Endothelial cell of hepatic sinusoid (primary cell): Measurements from ENCODE around the gene ZNF613.
"Not testable (repeated sequence)": the region's sequence is repeated elsewhere in the genome, so short reads cannot be mapped to it uniquely, and the experiment has no call there.

Experiments
- in situ Hi-C: cut with HindIII; loops from 2 replicates; pipeline ENCODE4 v1.10.0; 2017; ENCODE audit warnings: low sequenced_read_pairs

ZNF613 gene

DNA sequence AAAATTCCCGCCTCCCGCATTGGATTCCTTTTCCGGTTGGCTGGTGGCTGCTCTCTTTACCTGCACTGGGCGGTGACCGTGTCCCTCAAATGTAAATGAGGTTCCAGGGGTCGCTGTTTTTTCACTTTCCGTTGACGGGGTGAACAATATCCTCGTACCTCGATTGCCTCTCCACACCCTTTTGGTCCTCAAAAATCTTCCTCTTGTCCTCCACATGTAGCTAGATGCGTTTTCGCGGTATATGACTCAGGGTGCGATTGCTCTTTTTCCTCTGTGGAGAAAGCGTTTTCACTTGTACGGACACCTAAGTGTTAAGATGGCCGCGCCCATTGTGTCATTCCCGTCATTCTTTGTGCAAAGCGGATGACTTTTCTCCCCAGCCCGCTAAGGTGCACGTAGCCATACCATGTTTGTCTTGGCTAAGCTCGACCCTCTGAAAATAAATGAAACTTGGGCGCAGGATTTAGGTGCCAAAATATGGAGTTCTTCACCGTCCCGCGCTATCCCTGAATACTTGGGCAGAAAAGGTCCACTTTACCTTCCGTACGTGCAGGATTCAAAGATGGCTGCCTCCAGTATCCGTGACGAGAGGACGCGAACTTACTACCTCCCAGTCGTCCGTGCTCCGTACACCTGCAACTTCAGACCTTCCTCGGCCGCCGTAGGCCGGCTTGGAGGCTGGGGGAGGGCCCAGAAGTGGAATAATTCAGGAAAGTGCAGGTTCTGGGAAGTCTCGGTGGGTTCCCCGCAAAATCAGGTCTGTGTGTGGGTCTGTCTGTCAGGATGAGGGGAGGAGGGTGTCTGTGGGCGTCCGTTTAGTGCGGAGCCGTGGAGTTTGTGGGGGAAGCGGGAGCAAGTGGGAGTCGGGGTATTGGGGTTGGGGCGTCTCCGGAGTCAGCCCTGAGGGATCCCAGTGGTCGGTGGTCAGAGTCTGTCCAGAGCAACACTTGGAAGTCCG lies at the start of gene ZNF613:
Gene ZNF613, plus strand, starts transcription at position 689 of the 958 bp plus-strand sequence. CDS start 8,749 bp downstream, outside the sequence.
- in situ Hi-C loops, result no loop called here

DNA sequence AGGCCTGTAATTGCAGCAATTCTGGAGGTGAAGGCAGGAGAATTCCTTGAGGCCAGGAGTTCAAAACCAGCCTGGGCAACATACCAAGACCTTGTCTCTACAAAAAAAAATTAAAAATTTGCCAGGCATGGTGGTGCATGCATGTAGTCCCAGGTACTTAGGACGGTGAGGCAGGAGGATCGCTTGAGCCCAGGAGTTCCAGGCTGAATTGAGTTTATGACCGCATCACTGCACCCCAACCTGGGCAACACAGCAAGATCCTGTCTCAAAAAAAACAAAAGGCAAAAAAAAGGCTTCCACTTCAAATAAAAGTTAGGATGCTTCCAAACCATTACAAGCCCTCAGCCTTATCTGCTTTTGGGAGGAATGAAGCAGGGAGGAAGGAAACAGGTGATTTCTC lies 44.8 kb upstream of the ZNF613 start:
- in situ Hi-C loops, result no loop called here

DNA sequence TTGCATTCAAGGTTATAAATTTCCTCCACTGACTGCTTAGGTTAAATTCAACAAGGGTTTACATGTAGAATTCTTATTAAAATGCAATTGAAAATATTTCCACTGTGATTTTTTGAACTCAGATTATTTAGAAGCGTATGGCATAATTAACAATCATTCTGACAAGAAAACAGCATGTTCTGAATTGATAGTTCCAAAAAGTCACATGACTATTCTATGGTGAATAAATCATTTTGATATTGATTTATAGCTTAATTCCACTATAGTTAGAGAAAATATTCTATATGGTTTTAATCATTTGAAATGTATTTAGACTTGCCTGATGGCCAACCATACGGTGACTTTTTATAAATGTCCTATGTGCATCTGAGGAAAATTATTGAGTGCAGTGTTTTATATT lies 42.6 kb upstream of the ZNF613 start:
- in situ Hi-C loops, result loop anchor here (5.0 kb wide), 1 partner anchor 77 kb away; no protein-coding TSS in a partner anchor

DNA sequence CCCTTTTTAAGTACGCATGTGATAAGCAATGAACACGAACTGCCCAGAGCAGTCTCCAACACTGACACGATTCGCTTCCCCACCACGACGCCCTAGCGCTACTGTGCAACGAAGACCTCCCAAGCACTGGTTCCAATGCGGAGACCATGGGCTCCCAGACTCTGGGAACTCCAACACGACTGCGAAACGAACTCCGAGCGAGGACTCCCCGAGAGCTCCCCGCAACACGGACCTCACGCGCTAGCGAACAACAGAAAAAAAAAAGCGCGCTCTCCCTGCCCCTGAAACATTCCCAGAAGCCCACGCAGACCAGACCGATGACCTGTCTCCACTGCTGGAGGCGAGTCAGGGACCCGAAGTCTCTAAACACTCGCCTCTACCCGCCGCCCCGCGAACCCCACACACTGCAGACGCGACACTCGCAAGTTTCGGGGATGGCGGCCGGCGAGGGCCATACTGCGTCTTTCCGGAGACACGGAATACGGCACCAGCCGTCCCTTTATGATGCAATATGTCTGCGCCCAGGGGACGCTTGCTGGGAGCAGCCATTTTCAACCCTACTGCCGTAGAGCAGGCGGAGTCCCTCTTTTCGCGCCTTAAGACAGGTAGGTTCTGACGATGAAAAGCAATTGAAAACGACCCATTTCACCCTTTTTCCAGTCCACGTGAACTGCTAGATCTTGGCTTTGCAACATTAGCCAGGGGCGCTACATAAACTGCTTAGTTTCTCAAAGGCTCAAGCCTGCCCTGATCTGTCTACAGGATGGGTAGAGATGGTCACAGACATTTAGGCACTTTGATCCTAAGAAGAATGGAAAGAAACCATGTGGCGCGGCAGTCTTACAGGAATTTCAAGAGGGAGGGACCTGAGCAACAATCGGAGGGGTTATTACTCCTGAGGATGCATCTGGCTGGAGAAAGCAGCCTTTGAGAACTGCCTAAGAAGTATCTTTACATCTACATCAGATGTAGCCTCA lies 39.5 kb upstream of the ZNF613 start, which contains the start of gene ZNF577:
Gene ZNF577, minus strand, starts transcription at position 430 of the 977 bp plus-strand sequence. CDS start 7,569 bp downstream, outside the sequence.
- in situ Hi-C loops, result loop anchor here (5.0 kb wide), 1 partner anchor 81 kb away; no protein-coding TSS in a partner anchor

DNA sequence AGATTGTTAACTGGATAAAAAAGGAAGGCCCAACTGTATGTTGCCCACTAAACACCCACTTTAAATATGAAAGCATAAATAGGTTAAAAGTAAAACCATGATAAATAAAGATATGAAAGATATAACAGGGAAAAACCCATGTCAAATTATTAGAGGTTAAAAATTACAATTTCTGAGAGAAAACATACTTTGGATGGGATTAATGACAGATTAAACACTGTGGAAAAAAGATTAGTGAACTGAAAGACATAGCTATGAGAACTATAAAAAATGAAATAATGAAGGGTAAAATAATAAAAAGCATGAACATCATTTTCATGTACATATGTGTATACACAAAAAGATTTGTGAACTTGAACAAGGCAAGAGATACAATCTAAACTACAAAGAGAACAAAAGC lies 37.3 kb upstream of the ZNF613 start:
- in situ Hi-C loops, result loop anchor here (5.0 kb wide), 1 partner anchor 83 kb away; no protein-coding TSS in a partner anchor

DNA sequence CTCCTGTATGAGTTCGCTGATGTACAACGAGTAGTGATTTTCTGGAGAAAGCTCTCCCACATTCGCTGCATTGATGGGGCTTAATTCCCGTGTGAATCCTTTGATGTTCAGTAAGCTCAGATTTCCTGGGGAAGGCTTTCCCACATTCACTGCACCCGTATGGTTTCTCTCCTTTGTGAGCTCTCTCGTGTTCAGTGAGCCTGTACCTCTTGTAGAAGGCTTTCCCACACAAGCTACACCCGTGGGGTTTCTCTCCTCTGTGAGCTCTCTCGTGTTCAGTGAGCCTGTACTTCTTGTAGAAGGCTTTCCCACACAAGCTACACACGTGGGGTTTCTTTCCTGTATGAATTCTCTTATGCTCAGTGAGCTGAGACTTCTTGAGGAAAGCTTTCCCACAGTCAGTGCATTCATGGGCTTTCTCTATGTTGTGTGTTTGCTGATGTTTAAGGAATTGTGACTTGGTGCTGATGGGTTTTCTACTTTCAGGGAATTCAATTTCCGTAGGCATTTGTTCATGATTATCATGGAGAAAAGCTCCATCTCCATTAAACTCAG lies 36.0 kb upstream of the ZNF613 start:
- in situ Hi-C loops, result no loop called here

DNA sequence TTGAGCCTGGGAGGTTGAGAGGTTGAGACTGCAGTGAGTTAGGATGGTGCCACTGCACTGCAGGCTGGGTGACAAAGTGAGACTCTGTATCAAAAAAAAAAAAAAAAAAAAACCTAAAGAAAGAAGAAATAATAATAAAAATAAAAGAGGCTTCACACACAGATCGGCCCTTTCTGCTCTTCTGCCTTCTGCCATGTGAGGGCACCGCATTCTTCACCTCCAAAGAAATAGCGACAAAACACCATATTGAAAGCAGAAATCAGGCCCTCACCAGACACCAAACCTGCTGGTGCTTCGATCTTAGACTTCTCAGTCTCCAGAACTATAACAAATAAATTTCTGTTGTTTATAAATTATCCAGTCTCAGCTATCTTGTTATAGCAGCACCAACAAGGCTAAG lies 25.4 kb upstream of the ZNF613 start:
- in situ Hi-C loops, result no loop called here

DNA sequence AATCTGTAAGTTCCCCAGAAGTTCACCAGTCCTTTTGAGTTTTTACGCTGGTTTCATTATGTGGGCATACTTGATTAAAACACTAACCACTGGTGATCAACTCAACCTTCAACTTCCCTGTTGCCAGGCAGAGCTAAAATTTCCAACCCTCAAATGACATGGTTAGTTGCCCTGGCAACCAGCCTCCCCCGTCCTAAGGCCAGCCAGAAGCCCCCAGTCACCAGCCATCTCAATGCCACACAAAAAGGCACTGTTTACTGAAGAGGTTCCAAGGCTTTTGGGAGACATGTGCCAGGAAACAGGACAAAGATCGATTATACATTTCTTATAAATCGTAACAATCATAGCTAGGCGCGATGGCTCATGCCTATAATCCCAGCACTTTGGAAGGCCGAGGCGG lies 24.1 kb upstream of the ZNF613 start:
- in situ Hi-C loops, result no loop called here

DNA sequence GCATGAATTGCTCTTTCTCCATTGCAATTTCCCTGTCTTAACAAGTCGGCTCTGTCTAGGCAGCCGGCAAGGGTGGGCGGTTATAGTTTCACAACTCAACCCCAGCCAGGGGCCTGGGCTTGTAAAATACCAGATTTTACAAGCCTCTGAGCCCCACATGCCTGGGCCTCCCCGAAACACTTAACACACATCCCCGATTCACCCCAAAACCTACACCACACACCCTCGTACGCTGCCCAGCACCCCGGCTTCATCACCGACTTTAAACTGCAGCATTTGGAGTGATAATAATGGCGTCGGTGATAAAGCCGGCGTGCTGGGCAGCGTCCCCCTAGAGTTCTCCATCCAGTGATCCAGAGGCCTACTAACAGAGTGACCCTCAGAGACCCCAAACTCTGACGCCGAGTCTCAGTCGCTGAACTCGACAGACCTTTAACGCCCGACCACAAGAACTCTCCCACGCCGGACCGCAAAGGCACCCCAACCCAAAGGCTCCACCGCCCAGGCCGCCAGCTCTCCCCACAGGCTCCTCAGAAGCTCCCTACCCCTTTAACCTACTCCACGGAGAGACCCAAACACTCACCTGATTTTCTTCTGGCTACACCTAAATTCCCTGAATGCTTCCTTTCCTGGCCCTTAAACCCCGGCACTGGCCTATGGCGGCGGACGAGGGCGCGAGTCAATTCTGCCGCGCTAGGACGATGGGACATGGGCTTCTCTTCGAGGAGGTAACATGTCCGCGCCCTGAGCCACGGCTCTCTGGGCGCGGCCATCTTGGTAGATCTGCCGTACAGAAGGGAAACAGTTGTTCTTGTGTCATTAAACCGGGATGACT lies 22.7 kb upstream of the ZNF613 start, which contains the start of gene ZNF649:
Gene ZNF649, minus strand, starts transcription at position 687 of the 835 bp plus-strand sequence. CDS start 4,910 bp downstream, outside the sequence.
- in situ Hi-C loops, result no loop called here

DNA sequence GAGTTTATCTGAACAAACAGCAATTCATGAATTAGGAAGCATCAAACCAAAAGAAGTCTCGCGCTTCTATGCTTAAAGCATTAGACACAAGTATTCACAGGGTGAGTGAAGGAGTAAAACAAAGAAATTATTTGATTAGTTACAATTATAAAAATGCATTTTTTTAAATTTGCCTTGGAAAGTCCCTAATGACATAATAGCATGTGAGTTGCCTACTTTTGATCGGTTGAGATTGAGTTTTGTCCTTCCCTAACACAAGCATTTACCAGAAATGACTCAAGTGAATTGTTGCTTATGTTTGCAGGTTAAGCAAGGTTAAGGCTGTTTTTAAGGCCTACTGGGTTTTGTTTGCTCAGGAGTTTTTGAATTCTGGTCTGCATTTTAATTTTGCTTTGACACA lies 22.1 kb upstream of the ZNF613 start:
- in situ Hi-C loops, result no loop called here

DNA sequence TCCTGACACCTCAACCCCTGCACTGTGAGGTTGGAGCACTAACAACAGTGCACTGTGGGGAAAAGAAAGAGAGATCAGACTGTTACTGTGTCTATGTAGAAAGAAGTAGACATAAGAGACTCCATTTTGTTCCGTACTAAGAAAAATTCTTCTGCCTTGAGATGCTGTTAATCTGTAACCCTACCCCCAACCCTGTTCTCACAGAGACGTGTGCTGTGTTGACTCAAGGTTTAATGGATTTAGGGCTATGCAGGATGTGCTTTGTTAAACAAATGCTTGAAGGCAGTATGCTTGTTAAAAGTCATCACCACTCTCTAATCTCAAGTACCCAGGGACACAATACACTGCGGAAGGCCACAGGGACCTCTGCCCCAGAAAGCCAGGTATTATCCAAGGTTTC lies 21.6 kb upstream of the ZNF613 start:
- in situ Hi-C loops, result not testable (repeated sequence)

DNA sequence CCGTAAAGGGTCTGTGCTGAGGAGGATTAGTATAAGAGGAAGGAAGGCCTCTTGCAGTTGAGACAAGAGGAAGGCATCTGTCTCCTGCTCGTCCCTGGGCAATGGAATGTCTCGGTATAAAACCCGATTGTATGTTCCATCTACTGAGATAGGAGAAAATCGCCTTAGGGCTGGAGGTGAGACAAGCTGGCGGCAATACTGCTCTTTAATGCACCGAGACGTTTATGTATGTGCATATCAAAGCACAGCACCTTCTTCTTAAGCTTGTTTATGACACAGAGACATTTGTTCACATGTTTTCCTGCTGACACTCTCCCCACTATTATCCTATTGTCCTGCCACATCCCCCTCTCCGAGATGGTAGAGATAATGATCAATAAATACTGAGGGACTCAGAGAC lies 21.2 kb upstream of the ZNF613 start:
- in situ Hi-C loops, result not testable (repeated sequence)

DNA sequence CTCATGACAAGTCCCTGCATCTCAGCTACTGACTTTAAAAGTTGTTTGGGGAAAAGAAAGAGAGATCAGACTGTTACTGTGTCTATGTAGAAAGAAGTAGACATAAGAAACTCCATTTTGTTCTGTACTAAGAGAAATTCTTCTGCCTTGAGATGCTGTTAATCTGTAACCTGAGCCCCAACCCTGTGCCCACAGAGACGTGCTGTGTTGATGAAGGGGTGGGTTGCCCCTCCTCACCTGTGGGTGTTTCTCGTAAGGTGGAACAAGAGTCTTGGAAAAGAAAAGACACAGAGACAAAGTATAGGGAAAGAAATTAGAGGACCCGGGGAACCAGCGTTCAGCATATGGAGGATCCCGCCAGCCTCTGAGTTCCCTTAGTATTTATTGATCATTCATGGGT lies 19.3 kb upstream of the ZNF613 start:
- in situ Hi-C loops, result not testable (repeated sequence)

DNA sequence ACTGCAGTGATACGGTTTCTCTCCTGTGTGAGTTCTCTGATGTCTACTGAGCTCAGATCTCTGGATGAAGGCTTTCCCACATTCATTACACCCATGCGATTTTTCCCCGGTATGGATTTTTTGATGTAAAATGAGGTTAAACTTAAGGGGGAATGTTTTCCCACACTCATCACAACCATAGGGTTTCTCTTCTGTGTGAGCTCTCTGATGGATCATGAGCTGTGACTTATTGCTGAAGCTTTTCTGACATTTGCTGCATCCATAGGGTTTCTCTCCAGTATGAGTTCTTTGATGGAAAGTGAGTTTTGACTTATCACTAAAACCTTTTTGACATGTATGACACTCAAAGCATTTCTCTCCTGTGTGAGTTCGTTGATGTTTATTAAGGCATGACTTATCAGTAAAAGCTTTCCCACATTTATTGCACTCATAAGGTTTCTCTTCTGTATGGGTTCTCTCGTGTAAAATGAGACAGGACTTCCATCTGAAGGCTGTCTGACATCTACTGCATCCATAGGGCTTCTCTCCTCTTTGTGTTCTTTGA lies 11.9 kb upstream of the ZNF613 start:
- in situ Hi-C loops, result no loop called here

DNA sequence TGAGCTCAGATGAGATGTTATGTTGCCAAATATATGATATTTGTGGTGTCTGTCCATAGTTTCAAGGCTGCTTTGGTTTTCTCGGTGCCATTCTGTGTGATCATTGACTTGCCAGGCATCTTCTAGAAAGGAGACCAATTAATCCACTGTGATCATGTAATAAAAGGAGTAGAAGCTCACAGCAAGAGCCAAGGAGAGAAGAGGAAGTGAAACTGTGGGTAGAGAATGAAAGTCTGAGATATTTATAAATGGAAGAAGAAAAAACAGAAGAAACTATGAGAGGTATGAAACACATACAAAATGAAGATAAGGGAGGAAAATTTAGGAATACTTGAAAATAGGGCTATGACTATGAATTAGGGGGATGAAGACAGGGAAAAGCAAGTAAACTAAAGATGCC lies 11.1 kb upstream of the ZNF613 start:
- in situ Hi-C loops, result no loop called here

DNA sequence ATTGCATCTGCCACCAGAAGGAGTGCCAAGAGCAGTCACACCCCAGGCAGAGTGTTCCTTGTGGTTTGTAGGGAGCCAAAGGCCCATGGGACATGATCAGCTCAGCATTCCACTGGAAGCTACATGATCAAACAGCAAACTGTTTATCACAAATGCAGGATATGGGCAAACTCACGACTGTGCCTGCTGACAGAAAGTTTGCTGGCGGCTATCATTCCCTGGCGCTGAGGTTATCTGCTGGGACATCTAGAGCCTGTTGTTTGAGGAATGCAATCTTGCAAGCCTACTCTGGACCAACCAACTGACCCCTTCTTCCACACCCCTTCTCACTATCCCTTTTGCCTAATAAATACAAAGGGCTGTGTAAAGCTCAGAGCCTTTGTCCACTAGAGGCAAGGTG lies 7.7 kb upstream of the ZNF613 start:
- in situ Hi-C loops, result no loop called here

DNA sequence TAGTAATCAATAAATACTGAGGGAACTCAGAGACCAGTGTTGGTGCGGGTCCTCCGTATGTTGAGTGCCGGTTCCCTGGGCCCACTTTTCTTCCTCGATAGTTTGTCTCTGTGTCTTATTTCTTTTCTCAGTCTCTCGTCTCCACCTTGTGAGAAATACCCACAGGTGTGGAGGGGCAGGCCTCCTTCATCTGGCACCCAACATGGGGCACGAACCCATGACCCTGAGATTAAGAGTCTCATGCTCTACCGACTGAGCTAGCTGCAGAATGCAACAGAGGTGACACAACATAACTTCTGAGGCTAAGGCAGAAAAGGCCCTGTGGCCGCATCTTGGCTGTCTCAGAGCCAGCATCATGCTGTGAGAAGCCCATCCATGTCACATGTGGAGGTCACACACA lies 5.3 kb upstream of the ZNF613 start:
- in situ Hi-C loops, result no loop called here

DNA sequence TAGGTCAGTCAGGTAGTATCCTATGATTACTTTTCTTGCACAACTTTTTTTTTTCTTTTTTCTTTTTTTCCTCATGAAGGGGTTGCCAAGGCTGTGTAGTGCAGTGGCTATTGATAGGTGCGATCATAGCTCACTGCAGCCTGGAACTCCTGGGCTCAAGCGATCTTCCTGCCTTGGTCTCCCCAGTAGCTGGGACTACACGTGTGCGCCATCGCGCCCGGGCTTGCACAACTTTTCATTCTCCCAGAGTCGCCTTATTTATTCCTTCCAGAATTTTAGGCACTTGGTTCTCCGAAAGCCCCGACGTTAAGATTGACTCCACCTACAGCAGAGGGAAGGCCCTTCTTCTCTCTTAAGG lies 867 bp upstream of the ZNF613 start:
- in situ Hi-C loops, result no loop called here

DNA sequence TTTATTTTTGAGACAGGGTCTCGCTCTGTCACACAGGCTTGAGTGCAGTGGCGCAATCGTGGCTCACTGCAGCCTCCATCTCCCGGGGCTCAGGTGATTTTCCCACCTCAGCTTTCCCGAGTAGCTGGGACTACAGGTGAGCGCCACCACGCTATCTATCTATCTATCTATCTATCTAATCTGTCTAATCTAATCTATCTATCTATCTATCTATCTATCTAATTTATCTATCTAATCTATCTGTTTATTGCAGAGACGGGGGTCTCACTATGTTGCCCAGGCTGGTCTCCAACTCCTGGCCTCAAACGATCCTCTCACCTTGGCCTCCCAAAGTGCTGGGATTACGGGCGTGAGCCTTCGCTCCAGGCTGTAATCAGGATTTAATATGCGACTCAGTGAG lies 587 bp downstream of the ZNF613 start:
- in situ Hi-C loops, result no loop called here

DNA sequence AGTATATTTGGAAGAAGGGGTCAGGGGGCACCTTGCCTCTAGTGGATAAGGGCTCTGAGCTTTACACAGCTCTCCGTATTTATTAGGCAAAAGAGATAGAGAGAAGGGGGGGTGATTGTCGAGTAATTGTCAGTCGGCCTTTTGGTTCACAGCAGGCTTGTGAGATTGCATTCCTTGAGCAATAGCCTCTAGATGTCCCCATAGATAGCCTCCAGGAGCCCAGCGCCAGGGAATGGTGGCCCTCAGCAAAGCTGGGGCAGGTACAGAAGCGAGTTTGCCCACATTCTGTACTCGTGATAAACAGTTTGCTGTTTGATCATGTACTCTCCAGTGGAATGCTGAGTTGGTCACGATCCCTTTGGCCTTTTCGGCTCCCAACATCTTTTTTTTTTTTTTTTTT lies 4.6 kb downstream of the ZNF613 start:
- in situ Hi-C loops, result no loop called here
